ENCODE results near the gene PTPN23. TPM values are rescaled to one million over a fixed set of nuclear protein-coding genes. Genes with fewer than 3 reads are reported as not detected.

PTPN23 gene
- total RNA-seq, 2 donors from 2014 or later: 28.5 to 301 TPM

DNA sequence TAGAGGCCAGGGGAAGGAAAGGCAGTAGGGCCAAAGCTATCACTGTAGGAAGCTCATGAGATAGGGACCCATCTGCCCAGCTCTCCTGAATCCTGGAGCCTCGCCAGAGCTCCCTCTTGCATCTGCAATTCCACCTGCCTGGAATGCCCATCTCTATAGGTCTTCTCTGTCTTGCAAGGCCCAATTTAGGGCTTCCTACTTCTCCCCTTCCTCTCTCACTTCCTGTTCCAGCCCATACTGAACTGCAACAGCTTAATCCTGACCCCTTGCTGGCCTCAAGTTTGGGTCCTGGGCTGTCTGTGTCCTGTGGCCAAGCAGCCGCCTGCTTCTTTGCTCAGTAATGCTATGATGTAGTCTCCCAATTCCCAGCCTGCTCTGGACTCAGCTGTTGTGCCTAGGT, 3.6 kb upstream of the PTPN23 start:
- H3K36me3 ChIP-seq (replicated peaks in 1 of 2; ENCODE audit: insufficient read depth in 1 of 2, low read depth in 2 of 2): no peaks in the 10 kb centered on the region
- 93% methylated on average over 2 of the region's 2 CpGs for WGBS, 2 donors
- no peak overlapping the region for H3K27ac ChIP-seq
- H3K4me3 ChIP-seq: no peak overlapping the region
- H3K27me3 ChIP-seq: no peaks in the 10 kb centered on the region
- no peaks in the 10 kb centered on the region for H3K9me3 ChIP-seq
- H3K4me1 ChIP-seq: peaks cover 22% of the 10 kb centered on the region
- intact Hi-C loops (cut with DNase I): loop anchor here (10.0 kb wide), 1 partner anchor 92 kb away; the partner anchor contains the start of genes KIF9 and KLHL18
- ATAC-seq (no peak), DNase-seq (no peak)
- TF ChIP-seq, protein P1, sequence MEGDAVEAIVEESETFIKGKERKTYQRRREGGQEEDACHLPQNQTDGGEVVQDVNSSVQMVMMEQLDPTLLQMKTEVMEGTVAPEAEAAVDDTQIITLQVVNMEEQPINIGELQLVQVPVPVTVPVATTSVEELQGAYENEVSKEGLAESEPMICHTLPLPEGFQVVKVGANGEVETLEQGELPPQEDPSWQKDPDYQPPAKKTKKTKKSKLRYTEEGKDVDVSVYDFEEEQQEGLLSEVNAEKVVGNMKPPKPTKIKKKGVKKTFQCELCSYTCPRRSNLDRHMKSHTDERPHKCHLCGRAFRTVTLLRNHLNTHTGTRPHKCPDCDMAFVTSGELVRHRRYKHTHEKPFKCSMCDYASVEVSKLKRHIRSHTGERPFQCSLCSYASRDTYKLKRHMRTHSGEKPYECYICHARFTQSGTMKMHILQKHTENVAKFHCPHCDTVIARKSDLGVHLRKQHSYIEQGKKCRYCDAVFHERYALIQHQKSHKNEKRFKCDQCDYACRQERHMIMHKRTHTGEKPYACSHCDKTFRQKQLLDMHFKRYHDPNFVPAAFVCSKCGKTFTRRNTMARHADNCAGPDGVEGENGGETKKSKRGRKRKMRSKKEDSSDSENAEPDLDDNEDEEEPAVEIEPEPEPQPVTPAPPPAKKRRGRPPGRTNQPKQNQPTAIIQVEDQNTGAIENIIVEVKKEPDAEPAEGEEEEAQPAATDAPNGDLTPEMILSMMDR (IDR thresholded peaks at IDR 0.05): no peak
- no peak for TF ChIP-seq POLR2A (IDR thresholded peaks at IDR 0.05)

DNA sequence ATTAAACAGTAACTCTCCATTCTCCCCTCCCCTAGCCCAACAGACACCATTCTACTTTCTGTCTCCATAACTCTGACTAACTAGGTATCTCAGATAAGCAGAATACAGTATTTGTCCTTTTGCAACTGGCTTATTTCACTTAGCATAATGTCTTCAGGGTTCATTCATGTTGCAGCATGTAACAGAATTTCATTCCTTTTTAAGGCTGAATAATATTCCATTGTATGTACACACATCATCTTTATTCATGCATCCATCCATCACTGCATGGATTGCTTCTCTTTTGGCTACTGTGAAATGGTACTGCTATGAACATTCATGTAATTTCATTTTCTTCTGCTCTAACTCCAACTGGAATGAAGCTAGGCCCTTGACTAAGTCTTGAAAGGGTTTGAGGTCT, 2.0 kb upstream of the PTPN23 start:
- Histone ChIP-seq H3K4me3 (no peak overlapping the region), H3K9me3 (no peaks in the 10 kb centered on the region), H3K4me1 (peaks cover 37% of the 10 kb centered on the region), H3K27me3 (no peaks in the 10 kb centered on the region), H3K36me3 (replicated peaks in 1 of 2; ENCODE audit: insufficient read depth in 1 of 2, low read depth in 2 of 2) (no peaks in the 10 kb centered on the region), H3K27ac (no peak overlapping the region)
- no peak for ATAC-seq
- intact Hi-C loops (cut with DNase I): loop anchor here (10.0 kb wide), 1 partner anchor 94 kb away; the partner anchor contains the start of genes KIF9 and KLHL18
- DNase-seq: no peak
- TF ChIP-seq POLR2A (IDR thresholded peaks at IDR 0.05): no peak
- TF ChIP-seq, protein P1 (IDR thresholded peaks at IDR 0.05): no peak

DNA sequence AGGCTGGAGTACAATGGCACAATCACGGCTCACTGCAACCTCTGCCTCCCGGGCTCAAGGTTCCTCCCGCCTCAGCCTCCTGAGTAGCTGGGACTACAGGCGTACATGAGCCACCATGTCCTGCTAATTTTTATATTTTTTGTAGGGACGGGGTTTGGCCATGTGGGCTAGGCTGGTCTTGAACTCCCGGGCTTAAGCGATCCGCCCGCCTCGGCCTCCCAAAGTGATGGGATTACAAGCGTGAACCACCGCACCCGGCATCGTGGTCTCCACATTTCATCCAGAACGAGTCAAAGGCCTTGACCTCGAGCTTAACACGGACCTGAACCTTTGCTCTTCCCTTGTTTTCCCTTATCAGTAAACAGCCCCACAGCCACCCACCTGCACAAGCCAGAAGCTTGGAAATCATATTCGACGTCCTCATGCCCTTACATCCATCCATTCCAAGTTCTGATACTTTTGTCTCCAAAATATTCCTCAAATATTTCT, 1.4 kb upstream of the PTPN23 start:
- Histone ChIP-seq H3K36me3 (replicated peaks in 1 of 2; ENCODE audit: insufficient read depth in 1 of 2, low read depth in 2 of 2) (no peaks in the 10 kb centered on the region), H3K9me3 (no peaks in the 10 kb centered on the region), H3K27ac (peak overlapping the region; percentile 79 to 96 (median 91)), H3K4me1 (peaks cover 37% of the 10 kb centered on the region), H3K27me3 (no peaks in the 10 kb centered on the region), H3K4me3 (peak overlapping the region in 1 of 2 donors; percentile 84)
- TF ChIP-seq POLR2A (IDR thresholded peaks at IDR 0.05): no peak
- 60 to 61% methylated on average over 18 to 19 of the region's 19 CpGs for WGBS, 2 donors
- intact Hi-C loops (cut with DNase I): loop anchor here (10.0 kb wide), 1 partner anchor 95 kb away; the partner anchor contains the start of genes KIF9 and KLHL18
- ATAC-seq (no peak), DNase-seq (no peak)

DNA sequence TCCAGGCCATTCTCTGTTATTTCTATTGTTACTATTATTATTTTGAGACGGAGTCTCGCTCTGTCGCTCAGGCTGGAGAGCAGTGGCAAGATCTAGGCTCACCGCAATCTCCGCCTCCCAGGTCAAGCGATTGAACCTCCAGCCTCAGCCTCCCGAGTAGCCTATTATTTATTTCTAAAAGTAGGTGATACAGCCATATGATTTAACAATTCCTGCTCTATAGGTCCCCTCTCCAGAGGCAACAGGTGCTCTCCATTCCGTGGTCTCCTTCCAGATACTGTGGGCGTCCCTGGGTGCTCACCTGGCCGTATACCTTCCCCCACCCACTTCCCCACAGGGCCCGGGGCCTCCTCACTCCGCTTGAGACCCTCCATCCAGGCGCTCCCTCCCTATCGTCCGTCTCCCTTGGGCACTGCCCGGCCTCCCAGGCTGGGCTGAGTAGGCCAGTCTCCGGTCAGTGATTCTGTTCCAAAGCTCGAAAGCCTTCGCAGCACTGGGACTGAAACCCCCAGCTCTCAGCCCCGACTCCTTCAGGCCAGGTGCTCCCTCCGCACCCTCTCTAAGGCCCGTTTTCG, 708 bp upstream of the PTPN23 start:
- intact Hi-C loops (cut with DNase I): no loop called here
- H3K36me3 ChIP-seq (replicated peaks in 1 of 2; ENCODE audit: insufficient read depth in 1 of 2, low read depth in 2 of 2): no peaks in the 10 kb centered on the region
- H3K9me3 ChIP-seq: no peaks in the 10 kb centered on the region
- peaks cover 43% of the 10 kb centered on the region for H3K4me1 ChIP-seq
- ATAC-seq (no peak), DNase-seq (no peak)
- no peaks in the 10 kb centered on the region for H3K27me3 ChIP-seq
- peak overlapping the region; percentile 79 to 96 (median 91) for H3K27ac ChIP-seq
- H3K4me3 ChIP-seq: peak overlapping the region; percentile 10 to 84
- TF ChIP-seq POLR2A (IDR thresholded peaks at IDR 0.05): no peak
- TF ChIP-seq, protein P1 (IDR thresholded peaks at IDR 0.05): peak in 3 of 7 experiments; percentile 3 to 27 (median 25)
- 6 to 9% methylated on average over 11 to 23 of the region's 23 CpGs for WGBS, 2 donors

DNA sequence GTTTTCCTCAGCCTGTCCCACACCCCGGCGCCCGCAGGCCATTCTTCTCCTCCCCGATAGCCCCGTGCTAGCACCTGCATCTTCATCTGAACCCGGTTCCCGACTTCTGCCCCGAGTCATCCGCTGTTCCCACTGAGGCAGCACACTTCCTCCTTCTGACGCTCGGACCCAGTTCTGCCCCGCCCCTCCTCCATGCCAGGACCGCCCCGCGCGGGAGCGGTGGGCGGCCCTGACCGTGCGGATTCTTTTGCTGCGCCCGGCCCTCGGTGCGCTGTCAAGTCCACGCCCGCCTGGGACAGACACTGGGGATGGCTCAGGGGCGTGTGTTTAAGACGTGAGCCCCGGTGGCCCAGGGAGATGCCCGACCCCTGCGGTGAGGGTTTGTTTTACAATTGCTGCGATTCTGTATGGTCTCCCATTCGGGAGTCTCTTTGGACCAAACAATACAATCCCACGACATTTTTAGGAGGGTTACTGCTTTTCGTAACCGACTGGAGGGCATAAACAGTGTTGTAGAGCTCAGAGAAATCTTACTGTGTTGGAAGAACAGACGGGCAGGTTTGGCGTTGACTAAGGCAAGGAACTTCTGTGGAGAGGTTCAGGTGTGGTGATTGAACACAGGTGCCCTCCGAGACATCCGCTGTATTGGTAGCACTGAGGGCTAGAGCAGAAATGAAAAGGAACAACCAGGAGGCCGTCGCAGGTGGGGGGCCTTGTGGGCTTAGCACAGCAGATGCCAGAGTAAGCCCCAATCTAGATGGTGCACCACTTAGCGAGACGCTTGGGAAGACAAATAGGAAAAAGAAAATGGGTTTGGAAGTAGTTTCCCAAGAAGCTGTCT, 716 bp downstream of the PTPN23 start:
- intact Hi-C loops (cut with DNase I): no loop called here
- H3K27ac ChIP-seq: peak overlapping the region; percentile 86 to 96 (median 94)
- 3 to 6% methylated on average over 27 to 44 of the region's 44 CpGs for WGBS, 2 donors
- ATAC-seq: peak; percentile 57
- TF ChIP-seq POLR2A (IDR thresholded peaks at IDR 0.05): no peak
- TF ChIP-seq, protein P1 (IDR thresholded peaks at IDR 0.05): peak in 1 of 7 experiments; percentile 1
- no peaks in the 10 kb centered on the region for H3K27me3 ChIP-seq
- peak overlapping the region; percentile 84 to 91 for H3K4me3 ChIP-seq
- DNase-seq: peak; percentile 75 to 86 (median 80)
- H3K4me1 ChIP-seq: peaks cover 55% of the 10 kb centered on the region
- H3K36me3 ChIP-seq (replicated peaks in 1 of 2; ENCODE audit: insufficient read depth in 1 of 2, low read depth in 2 of 2): no peaks in the 10 kb centered on the region
- H3K9me3 ChIP-seq: no peaks in the 10 kb centered on the region

Measured in body of pancreas (tissue), 4 donors.